HCEC 1CT (cell line): Measurements from ENCODE around the gene CDC45.
"Not testable (repeated sequence)": the region's sequence is repeated elsewhere in the genome, so short reads cannot be mapped to it uniquely, and the experiment has no call there.

Source experiments
- DNase-seq: peaks from one replicate; pipeline ENCODE4 v3.0.0-alpha.2; 2017

CDC45 gene

DNA sequence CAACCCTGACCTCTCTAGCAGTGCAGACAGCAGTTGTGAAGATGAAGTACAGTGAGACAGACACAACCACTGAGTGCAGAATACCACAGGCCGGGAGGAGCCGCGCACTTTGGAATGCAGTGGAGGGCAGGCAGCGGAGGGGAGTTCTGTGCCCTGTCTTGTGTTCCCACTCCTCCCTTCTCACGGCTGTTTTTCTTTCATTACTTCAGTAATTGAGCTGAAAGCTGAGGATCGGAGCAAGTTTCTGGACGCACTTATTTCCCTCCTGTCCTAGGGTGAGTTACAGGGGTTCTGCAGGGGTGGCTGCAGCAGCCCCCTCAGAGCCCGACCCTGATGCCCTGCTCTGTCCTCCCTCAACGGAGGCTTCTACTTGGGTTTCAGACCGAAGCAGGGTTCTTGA is 38.9 kb downstream of the CDC45 start:
- no peak for DNase-seq

DNA sequence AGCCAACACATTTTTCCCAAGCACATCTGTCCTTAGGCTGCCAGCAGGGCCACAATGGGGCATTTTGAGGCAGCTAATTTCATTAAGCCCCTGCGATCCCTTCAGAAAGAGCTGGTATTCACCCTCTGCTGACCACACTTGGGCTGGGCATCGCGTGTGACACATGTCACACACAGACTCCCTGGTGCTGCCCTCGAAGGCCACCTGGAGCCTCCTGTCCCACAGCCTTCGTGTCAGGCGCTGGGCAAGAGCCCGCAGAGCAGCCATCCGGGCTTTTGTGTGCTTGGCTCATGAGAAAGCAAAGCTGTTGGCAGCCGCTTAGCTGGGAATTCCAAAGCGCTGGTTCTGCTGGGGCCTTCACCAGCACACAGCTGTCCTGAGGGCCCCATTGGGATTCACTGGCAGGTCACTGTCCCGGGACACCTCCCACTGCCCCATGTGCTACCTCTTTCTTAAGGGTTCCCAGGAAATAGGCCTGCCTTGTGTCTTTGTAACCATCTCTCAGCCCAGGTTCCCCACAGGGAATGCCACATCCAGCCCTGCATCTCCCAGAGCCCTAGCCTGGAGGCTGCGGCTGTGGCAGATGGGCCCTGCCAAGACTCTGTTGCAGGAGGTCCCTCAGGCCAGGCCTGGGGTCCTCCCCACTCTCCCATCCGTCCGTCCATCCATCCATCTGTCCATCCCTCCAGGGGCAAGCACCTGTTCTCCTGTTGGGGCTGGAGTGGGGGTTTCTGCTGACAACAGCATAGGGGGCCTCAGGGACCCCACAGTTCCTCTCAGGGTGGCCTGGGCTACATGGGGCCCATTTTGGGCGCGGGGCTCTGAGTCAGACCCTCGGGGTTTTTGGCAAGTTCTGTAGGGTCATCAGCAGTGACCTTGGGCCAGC is 39.6 kb downstream of the CDC45 start:
- DNase-seq, result no peak

GRCh38 chr22:19520007-19520406 is 40.3 kb downstream of the CDC45 start:
- no peak for DNase-seq

DNA sequence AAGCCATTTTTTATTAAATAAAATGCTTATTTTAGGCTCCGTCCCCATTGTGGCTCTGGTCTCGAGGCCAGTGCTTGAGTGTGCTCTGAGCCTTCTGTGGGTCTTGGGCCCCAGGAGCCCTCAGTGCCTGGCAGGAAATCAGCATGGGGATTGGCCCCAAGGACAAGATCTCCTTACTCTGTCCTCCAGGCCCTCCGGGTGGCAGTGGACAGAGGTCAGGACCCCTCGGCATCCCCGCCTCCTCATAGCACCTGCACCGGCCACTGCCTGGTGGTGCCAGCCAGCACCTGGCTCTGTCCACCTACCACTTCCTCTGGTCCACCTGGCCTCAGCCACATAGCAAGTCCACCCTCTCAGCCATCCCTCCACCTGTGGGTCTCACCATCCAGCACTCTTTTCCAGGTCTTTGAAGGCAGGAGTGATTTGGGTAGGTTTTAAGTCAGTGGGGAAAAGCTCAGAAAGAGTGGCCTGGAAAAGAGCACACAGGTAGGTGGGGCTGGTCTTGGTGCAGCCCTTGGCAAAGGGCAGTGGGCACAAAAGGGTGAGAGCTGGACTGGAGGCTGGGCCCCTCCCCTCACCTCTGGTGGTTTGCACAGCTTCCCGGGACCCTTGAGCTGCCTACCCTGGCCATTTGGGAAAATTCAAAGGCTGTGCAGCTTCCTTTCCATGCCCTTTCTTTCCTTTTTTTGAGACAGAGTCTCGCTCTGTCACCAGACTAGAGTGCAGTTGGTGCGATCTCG is 41.0 kb downstream of the CDC45 start:
- DNase-seq, result no peak

DNA sequence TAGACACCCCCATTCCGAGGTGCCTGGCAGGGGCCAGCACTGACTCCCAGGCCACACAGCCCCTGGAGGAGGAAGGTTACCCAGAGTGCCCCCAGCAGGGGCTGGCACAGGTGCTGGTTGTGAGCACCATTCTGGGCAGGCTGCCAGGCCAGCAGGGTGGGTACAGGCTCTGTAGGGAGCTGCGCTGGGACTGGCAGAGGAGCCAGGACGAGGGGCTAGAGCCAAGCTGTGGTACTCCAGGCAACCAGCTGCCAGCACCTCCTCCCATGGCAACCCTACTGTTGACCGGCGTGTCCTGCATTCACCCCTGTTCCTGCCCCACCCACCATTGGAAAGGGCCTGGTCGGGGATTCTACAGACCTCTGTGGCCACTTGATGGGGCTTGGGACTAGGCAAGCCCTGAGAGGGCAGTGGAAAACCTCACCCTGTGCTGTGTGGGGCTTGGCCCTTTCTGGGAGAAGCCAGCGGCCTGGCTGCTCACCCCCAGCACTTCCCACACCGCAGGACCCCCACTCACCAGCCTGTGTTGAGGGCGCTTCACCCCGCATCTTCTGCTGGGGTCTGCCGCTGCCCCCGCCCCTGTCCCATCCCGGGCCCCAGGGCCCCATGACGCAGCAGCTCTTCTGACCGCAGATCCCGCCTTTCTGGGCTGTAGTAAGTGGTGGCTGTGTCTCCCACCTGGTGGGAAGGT is 42.6 kb downstream of the CDC45 start:
- no peak for DNase-seq

GRCh38 chr22:19522881-19523239 is 43.1 kb downstream of the CDC45 start:
- DNase-seq, result no peak

DNA sequence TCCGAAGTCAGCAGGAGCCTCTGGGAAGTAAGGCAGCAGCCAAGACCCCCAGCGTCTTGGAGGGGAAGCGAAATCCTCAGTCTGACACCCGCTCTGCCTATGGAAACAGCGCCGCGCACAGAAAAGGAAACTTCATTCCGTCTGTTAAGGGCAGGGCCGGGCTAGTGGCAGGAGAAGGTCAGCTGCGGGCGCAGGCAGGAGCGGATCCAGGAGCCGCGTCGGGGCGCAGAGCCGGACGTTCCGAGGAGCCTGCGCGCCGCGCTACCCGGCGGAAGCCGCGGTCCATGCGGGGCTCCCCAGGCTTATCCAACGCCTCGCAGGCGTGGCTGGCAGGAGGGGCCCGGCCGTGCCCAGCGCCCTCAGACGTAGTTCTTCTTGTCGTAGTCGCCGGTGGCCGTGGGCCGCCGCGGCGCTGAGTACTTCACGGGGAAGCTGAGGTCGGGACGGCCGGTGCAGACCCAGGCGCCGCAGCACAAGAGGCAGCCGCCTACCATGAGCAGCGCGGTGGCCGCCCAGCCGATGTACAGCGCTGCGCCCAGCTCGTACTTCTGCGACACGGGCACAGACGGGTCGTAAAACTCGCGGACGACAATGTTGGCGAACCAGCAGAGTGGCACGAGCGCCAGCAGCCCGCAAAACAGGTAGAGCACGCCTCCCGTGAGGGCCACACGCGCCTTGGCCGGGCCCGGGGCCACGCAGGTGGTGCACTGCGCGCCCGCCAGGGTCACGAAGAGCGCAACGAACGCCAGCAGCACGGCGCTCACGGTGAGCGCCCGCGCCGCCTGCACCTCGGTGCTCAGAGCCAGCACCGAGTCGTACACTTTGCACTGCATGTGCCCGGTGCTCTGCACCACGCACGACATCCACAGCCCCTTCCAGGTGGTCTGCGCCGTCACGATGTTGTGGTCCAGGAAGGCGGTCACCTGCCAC is 43.8 kb downstream of the CDC45 start:
- DNase-seq, result peak; percentile 19

- no peak for DNase-seq
Measured at GRCh38 chr22:19524170-19525115, 44.7 kb downstream of the CDC45 start, which contains the start of gene CLDN5. Gene CLDN5 (minus strand): TSS chr22:19524410. CDS start chr22:19524255, 155 bp downstream.

DNA sequence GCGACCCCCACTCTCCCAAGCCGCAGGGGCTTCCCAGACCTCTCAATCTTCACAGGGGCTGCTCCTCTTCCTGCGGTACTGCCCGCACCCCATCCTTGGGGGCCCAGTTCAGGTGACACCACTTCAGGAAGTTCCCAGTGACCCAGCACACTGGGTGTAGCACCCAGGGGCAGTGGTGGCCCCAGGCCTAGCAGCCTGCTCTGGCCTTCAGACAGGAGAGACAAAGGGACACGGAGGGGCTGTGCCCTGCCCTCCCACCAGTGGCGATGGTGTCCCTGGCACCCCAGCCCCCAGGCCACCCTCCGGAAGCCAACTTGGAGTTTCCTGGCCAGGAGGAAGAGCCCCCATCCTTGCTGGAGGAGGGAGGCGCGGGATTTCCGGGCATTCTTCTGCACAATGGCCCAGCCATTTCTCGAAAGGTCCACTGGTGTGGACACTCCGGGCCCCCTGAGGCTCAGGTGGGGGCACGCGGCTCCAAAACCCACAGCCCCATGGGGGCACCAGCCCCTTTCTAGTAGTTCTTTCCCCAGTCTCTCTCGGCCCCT is 45.5 kb downstream of the CDC45 start:
- no peak for DNase-seq

GRCh38 chr22:19525666-19526065 is 45.9 kb downstream of the CDC45 start:
- DNase-seq, result no peak

GRCh38 chr22:19526076-19526701 is 46.5 kb downstream of the CDC45 start:
- DNase-seq, result no peak

GRCh38 chr22:19526702-19527111 is 47.0 kb downstream of the CDC45 start:
- no peak for DNase-seq

DNA sequence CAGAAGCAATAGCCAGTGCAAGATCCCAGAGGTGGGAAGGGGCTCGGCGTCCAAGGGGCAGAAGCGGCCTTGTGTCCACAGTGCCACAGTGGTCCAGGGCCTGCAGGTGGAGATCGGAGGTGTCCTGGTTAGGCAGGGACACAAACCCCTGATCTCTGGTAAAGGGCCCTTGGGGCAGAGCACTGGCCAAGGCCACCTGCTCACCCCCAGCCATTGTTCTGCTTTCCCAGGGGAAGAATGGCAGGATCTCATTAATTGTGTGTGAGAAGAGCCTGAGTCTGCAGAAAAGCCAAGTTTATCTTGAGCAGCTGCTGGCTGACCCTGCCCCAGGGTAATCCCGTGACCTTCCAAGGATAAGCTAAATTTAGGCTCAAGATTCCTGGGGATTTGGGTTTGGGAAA is 47.6 kb downstream of the CDC45 start:
- DNase-seq, result no peak

- DNase-seq, result peak; percentile 63
Measured at GRCh38 chr22:19527861-19528417, 48.2 kb downstream of the CDC45 start.

GRCh38 chr22:19529811-19530210 is 50.1 kb downstream of the CDC45 start:
- DNase-seq, result no peak

DNA sequence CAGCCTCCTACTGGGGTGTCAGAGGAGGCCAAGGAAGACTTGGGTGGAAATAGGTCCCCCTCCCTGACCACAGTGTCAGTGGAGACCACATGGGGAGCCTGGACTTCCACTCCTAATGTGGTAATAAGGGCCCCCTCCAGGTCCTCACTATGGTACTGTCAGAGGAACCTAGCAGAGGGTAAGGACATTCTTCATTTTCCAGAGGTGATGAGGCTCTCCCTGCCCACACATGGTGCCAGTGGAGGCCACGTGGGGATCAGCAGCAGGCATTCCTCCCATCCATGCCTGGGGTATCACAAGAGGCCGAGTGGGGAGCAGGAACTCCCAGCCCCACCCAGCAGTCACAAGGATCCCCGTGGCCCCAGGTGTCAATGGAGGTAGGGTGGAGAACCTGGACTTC is 51.0 kb downstream of the CDC45 start:
- no peak for DNase-seq

GRCh38 chr22:19531327-19531726 is 51.6 kb downstream of the CDC45 start:
- DNase-seq, result not testable (repeated sequence)

DNA sequence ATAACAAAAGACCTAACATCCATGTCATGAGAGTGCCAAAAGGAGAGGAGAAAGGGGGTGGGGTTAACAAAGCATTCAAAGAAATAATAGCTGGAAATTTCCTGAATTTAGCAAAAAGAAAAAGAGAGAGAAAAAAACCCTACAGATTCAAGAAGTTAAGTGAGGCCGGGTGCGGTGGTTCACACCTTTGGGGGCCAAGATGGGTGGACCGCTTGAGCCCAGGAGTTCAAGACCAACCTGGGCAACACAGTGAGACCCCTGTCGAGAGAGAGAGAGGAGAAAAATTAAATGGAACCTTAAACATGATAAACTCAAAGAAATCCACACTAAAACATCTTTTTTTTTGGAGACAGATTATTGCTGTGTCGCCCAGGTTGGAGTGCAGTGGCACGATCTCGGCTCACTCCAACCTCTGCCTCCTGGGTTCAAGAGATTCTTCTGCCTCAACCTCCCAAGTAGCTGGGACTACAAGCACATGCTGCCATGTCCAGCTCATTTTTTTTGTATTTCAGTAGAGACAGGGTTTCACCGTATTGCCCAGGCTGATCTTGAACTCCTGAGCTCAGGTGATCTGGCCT is 53.4 kb downstream of the CDC45 start:
- DNase-seq, result no peak

DNA sequence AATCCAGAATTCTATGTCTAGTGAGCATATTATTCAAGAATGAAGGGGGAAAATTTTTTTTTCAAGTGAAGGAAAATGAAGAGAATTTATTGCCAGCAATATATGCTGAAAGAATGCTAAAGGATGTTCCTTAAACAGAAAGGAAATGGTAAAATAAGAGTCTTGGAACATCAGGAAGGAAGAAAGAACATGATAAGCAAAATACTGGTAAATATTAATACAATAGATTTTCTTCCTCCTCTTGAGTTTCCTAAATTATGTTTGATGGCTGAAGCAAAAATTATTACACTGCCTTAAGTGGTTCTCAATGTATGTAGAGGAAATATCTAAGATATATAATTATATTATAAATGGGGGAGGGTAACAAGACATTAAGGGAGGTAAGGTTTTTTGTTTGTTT is 54.1 kb downstream of the CDC45 start:
- DNase-seq, result no peak

GRCh38 chr22:19535001-19535400 is 55.3 kb downstream of the CDC45 start:
- no peak for DNase-seq
